ENCODE results near the gene FH. TPM values are rescaled to one million over a fixed set of nuclear protein-coding genes. Genes with fewer than 3 reads are reported as not detected.

The FH gene
- total RNA-seq, 1 experiment from 2014 or later, result 87.5 TPM

- H3K9me3 ChIP-seq (replicated peaks), result no peaks in the 10 kb centered on the region
- no peak overlapping the region for H3K27ac ChIP-seq
- no peaks in the 10 kb centered on the region for H3K27me3 ChIP-seq
- no peak overlapping the region for H3K4me3 ChIP-seq
- H3K36me3 ChIP-seq, result no peaks in the 10 kb centered on the region
- H3K4me1 ChIP-seq, result no peaks in the 10 kb centered on the region
- no peak for DNase-seq
Observed at GRCh38 chr1:241488739-241489138, 30.8 kb downstream of the FH start.

- H3K27me3 ChIP-seq, result no peaks in the 10 kb centered on the region
- H3K9me3 ChIP-seq (replicated peaks), result no peaks in the 10 kb centered on the region
- no peaks in the 10 kb centered on the region for H3K36me3 ChIP-seq
- H3K27ac ChIP-seq, result no peak overlapping the region
- peak in 1 of 2 experiments; percentile 39 for DNase-seq
- H3K4me1 ChIP-seq, result peaks cover 10% of the 10 kb centered on the region
- no peak overlapping the region for H3K4me3 ChIP-seq
Observed at GRCh38 chr1:241485554-241485992, 34.0 kb downstream of the FH start.

- DNase-seq, result no peak
Observed at GRCh38 chr1:241485145-241485544, 34.4 kb downstream of the FH start.

GRCh38 chr1:241482761-241483250 is 36.7 kb downstream of the FH start:
- peak in 1 of 2 experiments; percentile 33 for DNase-seq
- Histone ChIP-seq H3K9me3 (replicated peaks) (no peaks in the 10 kb centered on the region), H3K27ac (peak overlapping the region; percentile 41), H3K27me3 (no peaks in the 10 kb centered on the region), H3K4me3 (no peak overlapping the region), H3K36me3 (no peaks in the 10 kb centered on the region), H3K4me1 (peaks cover 10% of the 10 kb centered on the region)

More at GRCh38 chr1:241485145-241485544, 34.4 kb downstream of the FH start:
- H3K27ac ChIP-seq, result no peak overlapping the region
- H3K36me3 ChIP-seq, result no peaks in the 10 kb centered on the region
- peaks cover 10% of the 10 kb centered on the region for H3K4me1 ChIP-seq
- H3K9me3 ChIP-seq (replicated peaks), result no peaks in the 10 kb centered on the region
- H3K27me3 ChIP-seq, result no peaks in the 10 kb centered on the region
- H3K4me3 ChIP-seq, result no peak overlapping the region

- no peaks in the 10 kb centered on the region for H3K36me3 ChIP-seq
- H3K9me3 ChIP-seq (replicated peaks), result no peaks in the 10 kb centered on the region
- no peak overlapping the region for H3K27ac ChIP-seq
- peaks cover 10% of the 10 kb centered on the region for H3K4me1 ChIP-seq
- H3K27me3 ChIP-seq, result no peaks in the 10 kb centered on the region
- no peak overlapping the region for H3K4me3 ChIP-seq
- no peak for DNase-seq
Observed at GRCh38 chr1:241479294-241479693, 40.3 kb downstream of the FH start.

DNA sequence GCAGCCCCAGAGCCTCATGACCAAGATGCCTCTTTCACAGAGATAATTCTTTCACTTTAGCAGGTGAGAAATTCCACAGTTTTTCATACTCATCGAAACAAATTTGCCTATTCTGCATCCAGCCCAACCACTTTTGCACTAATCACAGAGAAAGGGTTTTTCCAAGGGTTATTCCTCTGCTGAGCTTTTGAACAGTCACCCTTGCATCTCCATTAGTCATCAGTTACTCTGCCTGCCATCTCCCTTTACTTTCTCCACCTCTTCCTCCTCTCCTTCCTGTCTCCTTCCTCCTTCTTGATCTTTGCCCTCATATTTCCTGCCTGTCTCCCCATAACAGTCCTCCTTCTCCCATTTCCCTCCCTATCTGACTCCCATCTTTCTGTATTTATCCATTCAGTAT is 43.9 kb downstream of the FH start:
- Histone ChIP-seq H3K27me3 (no peaks in the 10 kb centered on the region), H3K27ac (no peak overlapping the region), H3K36me3 (no peaks in the 10 kb centered on the region), H3K9me3 (replicated peaks) (no peaks in the 10 kb centered on the region), H3K4me3 (no peak overlapping the region), H3K4me1 (peaks cover 1% of the 10 kb centered on the region)
- DNase-seq, result no peak

DNA sequence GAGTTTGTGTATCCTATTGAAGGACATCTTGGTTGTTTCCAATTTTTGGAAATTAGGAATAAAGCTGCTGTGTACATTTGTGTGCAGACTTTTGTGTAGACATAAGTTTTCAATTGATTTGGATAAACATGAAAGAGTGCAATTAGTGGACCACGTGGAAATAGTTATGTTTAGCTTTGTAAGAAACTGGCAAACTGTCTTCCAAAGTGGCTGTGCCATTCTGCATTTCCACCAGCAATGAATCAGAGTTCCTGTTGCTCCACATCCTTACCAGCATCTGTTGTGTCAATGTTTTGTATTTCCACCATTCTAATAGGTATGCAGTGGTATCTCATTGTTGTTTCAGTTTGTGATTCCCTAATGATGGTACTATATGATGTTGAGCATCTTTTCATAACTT is 46.5 kb downstream of the FH start:
- no peak for DNase-seq
- Histone ChIP-seq H3K36me3 (no peaks in the 10 kb centered on the region), H3K4me3 (no peak overlapping the region)

DNA sequence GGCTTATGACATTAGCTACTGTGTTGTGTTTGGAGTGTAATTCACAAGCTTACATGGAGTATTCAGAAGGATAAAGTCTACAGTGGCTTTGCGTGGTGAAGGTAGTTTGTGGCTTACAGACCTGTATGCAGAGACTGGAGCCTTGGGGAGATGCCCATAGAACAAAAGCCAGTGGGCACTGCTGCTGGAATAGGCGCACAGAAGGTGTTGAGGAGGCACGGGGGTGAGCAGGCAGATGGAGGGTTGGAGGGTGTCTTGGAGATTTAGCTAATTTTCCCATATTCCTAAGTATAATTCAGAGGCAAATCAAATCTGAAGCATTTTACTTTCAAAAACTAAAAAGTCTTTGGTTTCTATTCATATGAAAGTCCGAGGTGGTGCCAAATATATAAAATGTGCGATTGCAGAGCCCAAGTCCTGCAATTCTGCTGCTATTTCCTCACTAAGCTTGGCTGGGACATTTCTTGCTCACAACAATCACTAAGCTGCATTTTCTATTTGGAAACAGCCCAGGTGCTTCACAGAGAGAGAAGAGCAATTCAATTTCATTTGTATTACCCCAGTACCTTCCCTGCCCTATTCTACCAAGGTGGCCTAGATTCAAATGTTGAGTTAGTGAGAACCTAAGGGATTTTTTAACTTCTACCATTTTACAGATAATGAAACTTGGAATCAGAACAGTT is 48.5 kb downstream of the FH start:
- Histone ChIP-seq H3K27ac (no peak overlapping the region), H3K27me3 (no peaks in the 10 kb centered on the region), H3K9me3 (replicated peaks) (no peaks in the 10 kb centered on the region), H3K36me3 (no peaks in the 10 kb centered on the region), H3K4me3 (no peak overlapping the region), H3K4me1 (peaks cover 10% of the 10 kb centered on the region)
- no peak for DNase-seq

More for the DNA sequence above, 46.5 kb downstream of the FH start:
- no peak overlapping the region for H3K27ac ChIP-seq
- no peaks in the 10 kb centered on the region for H3K27me3 ChIP-seq
- H3K4me1 ChIP-seq, result peaks cover 10% of the 10 kb centered on the region
- H3K9me3 ChIP-seq (replicated peaks), result no peaks in the 10 kb centered on the region

- Histone ChIP-seq H3K36me3 (no peaks in the 10 kb centered on the region), H3K4me1 (peaks cover 10% of the 10 kb centered on the region), H3K27me3 (no peaks in the 10 kb centered on the region), H3K9me3 (replicated peaks) (no peaks in the 10 kb centered on the region), H3K4me3 (no peak overlapping the region), H3K27ac (no peak overlapping the region)
- no peak for DNase-seq
Observed at GRCh38 chr1:241470361-241470760, 49.2 kb downstream of the FH start.

DNA sequence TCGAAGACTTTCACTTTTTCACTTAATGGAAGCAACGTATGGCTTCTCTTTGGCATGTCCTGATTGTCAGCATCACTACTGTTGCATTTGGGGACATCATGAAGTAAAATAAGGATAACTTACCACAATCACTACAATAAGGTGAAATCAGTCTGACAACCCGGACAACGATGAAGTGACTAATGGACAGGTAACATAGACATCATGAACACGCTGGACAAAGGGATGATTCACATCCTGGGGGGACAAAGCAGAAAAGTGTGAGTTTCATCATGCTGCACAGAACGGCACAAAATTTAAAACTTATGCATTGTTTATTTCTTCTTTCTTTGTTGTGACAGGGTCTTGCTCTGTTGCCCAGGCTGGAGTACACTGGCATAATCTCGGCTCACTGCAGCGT is 53.9 kb downstream of the FH start:
- no peak overlapping the region for H3K4me3 ChIP-seq

DNA sequence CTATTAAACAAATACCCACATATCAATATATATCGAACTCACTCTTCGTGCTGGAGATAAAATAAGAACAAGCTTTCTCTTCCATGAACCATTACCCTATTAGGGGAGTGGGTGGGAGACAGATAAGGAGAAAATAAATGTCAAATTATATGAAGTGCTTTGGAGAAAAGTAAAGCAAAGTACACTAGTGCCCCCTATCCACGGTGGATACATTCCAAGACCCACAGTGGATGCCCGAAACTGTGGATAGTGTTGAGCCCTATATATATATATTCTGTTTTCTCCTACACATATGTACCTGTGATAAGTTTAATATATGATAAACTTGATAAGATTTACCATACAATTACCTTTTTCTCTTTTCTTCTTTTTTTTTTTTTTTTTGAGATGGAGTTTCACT is 54.6 kb downstream of the FH start:
- peaks cover 2% of the 10 kb centered on the region; the same call in 1 of the 2 replicates for H3K4me1 ChIP-seq
- H3K27me3 ChIP-seq, result no peaks in the 10 kb centered on the region
- H3K4me3 ChIP-seq, result no peak overlapping the region
- H3K27ac ChIP-seq, result no peak overlapping the region
- H3K9me3 ChIP-seq (replicated peaks), result no peaks in the 10 kb centered on the region
- H3K36me3 ChIP-seq, result no peaks in the 10 kb centered on the region
- no peak for DNase-seq

More for the DNA sequence above, 53.9 kb downstream of the FH start:
- Histone ChIP-seq H3K4me1 (peaks cover 8% of the 10 kb centered on the region), H3K36me3 (no peaks in the 10 kb centered on the region), H3K27me3 (no peaks in the 10 kb centered on the region), H3K9me3 (replicated peaks) (no peaks in the 10 kb centered on the region), H3K27ac (no peak overlapping the region)
- DNase-seq, result no peak

GRCh38 chr1:241462391-241462790 is 57.2 kb downstream of the FH start:
- Histone ChIP-seq H3K27me3 (no peaks in the 10 kb centered on the region), H3K36me3 (no peaks in the 10 kb centered on the region), H3K9me3 (replicated peaks) (no peaks in the 10 kb centered on the region), H3K4me3 (no peak overlapping the region), H3K4me1 (no peaks in the 10 kb centered on the region; the same call in 1 of the 2 replicates), H3K27ac (no peak overlapping the region)
- no peak for DNase-seq

DNA sequence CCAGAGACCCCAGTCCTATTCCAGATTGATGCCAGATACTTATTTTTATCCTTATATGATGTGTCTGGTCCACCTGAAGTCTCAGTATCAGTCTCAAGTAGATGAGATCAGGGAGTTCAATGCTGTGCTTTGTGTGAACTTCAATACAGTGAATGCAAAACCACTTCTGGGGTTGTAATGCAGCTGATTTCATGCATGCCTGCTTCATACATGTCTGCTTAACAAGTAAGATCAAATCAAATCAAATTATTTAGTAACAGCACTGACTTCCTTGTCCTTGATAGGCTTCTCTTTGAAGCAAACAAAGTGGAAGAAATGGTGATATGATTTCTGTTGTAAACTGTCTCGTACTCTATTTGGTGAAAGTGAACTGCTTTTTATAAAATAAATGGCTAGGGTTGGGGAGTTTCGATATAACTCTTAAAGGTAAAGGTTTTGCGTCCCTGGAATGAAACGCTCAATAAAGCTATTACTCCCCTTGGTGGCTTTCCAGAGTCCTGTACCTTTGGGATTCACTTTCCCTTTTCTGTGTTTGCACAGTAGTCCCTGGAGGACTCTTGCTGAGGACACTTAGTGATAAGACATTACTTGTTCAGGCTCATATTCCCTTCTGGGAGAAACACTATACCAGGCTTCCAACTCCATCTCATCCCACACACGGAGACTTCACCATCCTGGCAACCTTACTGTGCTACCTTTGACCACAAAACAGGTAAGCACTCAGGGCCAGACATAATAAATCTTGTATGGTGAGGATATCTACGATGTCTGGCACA is 59.3 kb downstream of the FH start:
- H3K9me3 ChIP-seq (replicated peaks), result no peaks in the 10 kb centered on the region
- no peak overlapping the region for H3K27ac ChIP-seq
- no peaks in the 10 kb centered on the region for H3K27me3 ChIP-seq
- no peak for DNase-seq
- H3K36me3 ChIP-seq, result no peaks in the 10 kb centered on the region
- H3K4me1 ChIP-seq, result no peaks in the 10 kb centered on the region
- no peak overlapping the region for H3K4me3 ChIP-seq

DNA sequence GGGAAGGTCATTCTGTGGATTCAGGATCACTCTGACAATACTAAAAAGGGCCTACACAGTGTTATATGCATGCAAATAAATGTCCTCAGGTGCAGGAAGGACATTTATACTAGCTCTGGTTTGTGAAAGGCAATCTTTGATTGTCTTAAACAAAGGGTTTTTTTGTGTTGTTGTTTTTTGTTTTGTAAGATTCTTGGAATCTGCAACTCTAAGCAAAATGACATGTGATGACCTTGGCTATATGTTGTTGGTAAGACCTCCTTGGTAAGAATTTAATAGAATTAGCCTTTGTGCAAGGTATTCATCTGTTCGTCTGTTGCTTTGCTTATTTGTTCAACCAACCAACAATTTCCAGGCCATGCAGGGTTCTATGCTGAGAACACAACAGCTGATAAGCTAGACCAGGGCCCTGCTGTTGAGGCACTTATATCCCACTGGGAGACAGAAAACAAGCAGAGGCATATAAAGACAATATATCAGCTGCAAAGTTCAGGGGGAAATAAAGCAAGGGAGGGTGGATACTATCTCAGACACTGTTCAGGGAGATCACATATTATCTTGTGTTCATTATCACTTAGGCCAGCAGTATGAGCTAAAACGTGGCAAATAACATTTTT is 60.3 kb downstream of the FH start:
- no peaks in the 10 kb centered on the region for H3K9me3 ChIP-seq (replicated peaks)
- H3K27ac ChIP-seq, result no peak overlapping the region
- DNase-seq, result no peak
- no peaks in the 10 kb centered on the region for H3K4me1 ChIP-seq
- H3K27me3 ChIP-seq, result no peaks in the 10 kb centered on the region
- H3K4me3 ChIP-seq, result no peak overlapping the region
- no peaks in the 10 kb centered on the region for H3K36me3 ChIP-seq

GRCh38 chr1:241457421-241457820 is 62.1 kb downstream of the FH start:
- H3K4me1 ChIP-seq, result no peaks in the 10 kb centered on the region
- H3K27ac ChIP-seq, result no peak overlapping the region
- no peaks in the 10 kb centered on the region for H3K36me3 ChIP-seq
- H3K4me3 ChIP-seq, result no peak overlapping the region
- no peaks in the 10 kb centered on the region for H3K27me3 ChIP-seq
- H3K9me3 ChIP-seq (replicated peaks), result no peaks in the 10 kb centered on the region
- DNase-seq, result no peak
